Skeletal muscle tissue (tissue), 1 donor: ENCODE data around the gene PHYKPL. TPM values are rescaled to one million over a fixed set of nuclear protein-coding genes. Genes with fewer than 3 reads are reported as not detected.

Source experiments
- total RNA-seq: library from RNA; depleted of rRNA; stranded (reverse); fragments of >200 nt; gene quantifications from one replicate; pipeline ENCODE4 v1.2.3, GENCODE V29; 2014

Gene PHYKPL
- total RNA-seq, 1 donor from 2014 or later = 38.1 TPM

Other genes starting within 250 kb of the PHYKPL start
- not detected for gene PROP1, start 236.6 kb downstream of the PHYKPL start, total RNA-seq
- gene N4BP3, start 119.3 kb downstream of the PHYKPL start, total RNA-seq = 12.0 TPM
- 29.2 TPM for gene RMND5B, start 101.8 kb downstream of the PHYKPL start, total RNA-seq
- gene NHP2, start 78.9 kb downstream of the PHYKPL start, total RNA-seq = 77.8 TPM
- gene GMCL2, start 45.4 kb downstream of the PHYKPL start, total RNA-seq = not detected
- 44.4 TPM for gene HNRNPAB, start 28.3 kb downstream of the PHYKPL start, total RNA-seq